Measurements from ENCODE around the gene PEX11A.
A peak's percentile ranks its signal among the peaks of the same experiment; 100 is the strongest.

The PEX11A gene

DNA sequence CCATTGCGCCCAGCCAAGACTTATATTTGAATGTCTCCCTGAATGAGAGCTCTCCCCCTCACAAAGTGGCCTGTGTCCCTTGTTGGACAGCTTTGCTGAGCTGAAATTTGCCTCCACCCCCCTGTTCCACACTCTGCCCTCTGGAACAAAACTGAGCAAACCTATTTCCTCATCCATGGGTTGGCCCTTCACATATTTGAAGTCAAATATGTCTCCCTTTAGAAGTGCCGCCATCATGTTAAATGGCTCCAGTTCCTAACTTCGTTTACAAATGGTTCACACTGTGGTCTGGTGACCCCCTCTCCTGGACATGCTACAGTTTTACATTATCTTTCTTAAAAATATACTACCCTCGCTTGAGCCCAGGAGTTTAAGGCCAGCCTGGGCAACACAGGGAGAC, 16.0 kb downstream of the PEX11A start:
- DNase-seq = no peak

DNA sequence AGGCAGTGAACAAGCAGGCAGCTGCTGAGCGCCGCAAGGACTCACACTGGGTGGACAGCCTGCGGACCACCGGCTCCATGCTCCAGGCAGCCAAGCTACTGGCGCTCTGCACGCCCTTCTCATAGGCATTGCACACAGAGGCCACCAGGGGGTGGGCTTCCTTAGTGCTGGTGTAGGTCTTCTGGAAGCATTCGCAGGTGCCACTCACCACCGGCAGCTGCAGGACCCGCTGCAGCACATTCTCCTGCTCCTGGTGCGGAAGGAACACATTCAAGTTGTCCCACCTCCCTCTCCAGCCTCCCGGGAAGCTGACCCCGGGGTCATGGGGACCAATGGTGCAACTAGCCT, 17.4 kb downstream of the PEX11A start:
- DNase-seq = peak; percentile 1

GRCh38 chr15:89672221-89673164, 18.1 kb downstream of the PEX11A start:
- DNase-seq = no peak

DNA sequence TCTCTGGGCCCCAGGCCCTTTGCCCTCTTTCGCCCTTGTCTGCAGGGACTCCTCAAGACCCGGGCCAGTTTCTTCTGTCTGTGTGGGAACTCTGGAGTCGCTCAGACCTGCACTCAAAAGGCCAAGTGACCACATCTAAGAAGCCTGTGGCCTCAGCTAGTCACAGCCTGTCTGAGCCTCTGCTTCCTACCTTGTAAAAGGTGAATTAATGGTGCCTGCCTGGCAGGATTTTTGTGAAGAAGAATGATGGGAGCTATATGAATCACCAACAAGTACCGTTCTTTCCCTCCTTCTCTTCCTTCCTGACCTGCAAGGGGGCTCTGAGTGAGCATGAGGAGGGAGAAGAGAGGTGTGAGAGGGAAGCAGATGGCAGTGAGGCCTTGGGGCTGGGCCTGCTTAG, 18.9 kb downstream of the PEX11A start:
- DNase-seq = no peak

DNA sequence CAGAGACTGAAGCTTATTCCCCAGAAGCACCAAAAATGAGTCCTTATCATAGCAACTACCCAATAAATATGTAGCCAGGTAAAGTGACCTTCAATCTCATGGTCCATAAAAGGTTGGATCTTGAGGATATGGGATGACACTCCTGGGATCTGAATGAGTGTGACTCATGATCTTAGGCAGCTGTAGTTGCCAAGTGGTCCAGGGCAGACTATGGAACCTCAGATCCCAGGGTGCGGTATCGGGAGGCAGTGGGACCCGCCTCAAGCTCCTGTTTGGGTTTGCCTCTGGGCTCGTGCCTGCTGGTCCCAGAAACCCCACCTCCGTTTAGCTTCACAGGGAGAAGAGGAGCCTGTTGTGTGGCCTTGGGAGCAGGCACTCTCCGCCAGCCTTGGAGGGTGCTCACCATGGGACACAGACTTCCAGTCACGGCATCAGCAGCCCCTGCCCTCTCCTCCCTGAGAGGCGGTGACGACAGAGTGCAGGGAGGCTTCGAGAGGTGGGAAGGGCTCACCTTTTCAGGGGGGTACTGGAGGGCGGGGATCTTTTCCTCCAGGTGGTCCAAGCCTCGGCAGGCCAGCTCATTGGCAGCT, 19.5 kb downstream of the PEX11A start:
- DNase-seq = no peak

DNA sequence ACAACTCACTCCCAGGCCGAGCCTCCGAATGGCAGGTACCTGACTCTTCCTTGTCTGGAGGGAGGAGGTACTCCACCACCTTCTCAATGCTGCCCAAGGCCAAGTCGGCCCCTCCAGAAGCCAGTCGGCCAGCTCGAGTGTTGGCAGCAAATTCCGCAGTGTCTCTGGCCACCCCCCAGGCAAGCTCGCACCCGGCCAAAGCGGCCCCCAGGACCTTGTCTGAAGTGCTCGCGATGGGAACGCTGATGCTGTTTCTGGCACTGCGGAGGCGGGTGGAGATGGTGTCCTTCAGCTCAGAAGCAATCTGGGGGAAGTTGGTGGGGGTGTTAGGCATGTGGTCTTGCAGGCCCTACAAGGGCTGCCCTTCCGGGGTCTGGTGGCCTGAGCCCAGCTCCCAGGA, 20.6 kb downstream of the PEX11A start:
- DNase-seq = no peak

DNA sequence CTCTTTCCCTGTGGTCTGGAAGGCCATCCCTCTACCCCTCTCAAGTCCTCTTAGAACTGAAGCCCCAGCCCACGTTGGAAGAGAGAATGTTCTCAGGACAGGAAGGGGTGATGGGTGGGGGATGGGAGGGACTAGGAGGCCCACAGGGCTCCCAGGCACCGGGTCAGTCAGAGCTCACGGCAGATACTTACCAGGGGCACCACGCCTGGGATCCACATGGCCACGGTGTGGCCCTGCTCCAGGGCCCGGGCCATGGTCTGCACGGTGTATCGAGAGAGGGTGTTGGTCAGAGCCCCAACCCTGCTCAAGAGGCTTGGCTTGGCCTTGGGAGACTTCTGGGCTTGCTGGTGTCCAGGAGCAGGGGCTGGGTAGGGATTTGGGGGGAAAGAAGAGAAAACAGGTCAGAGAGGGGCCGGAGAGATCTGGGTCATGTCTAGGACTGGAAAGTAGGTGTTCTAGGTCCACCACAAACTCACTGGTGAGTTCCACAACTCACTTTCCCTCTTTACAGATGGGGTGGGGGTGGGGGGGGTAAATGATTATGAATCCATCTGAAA, 21.2 kb downstream of the PEX11A start:
- DNase-seq = no peak

- no peak for DNase-seq
These were observed 22.4 kb downstream of the PEX11A start for GRCh38 chr15:89668171-89668570.

GRCh38 chr15:89667706-89667960, 22.9 kb downstream of the PEX11A start:
- DNase-seq = no peak

GRCh38 chr15:89666858-89667705, 23.5 kb downstream of the PEX11A start:
- no peak for DNase-seq

GRCh38 chr15:89666184-89666857, 24.2 kb downstream of the PEX11A start:
- DNase-seq = no peak

GRCh38 chr15:89665449-89666181, 24.9 kb downstream of the PEX11A start:
- DNase-seq = no peak

DNA sequence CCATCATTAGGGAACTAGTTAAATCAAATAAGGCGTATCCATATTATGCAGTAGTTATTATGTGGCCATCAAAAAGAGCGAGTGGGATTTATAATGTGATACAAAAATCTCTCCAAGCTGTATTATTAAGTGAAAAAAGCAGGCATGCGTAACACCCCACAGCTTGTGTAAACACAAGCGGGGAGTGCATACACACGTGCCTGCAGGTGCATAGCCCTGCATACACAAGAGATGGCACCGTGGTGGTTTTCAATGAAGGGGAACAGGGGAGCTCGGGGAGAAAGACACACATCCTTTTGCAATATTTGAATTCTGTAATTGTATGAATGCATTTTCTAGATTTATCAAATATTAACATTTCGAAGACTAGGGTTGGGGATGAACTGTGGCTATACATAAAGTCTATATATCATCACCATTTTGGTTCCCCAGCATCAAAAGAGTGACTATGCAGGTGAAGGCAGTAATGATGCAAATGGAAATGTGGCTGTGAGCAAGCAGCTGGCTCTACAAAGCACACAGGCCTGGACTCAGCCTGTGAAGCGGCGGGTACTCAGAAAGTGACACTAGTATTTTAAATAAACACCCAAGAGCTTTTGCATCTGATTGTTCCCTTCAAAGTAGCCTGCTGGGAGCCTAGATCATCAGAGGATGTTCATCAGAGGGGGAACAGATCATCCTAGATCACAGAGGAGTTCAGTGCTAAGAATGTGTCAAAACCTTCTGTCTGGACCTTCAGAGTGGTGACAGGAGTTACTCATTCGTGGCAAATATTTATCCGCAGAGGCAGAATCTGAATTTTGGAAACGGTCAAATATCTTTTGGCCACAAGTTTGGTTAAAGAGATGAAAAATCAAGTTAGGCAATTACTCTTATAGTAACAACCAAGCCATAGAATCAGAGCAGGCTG, 25.9 kb downstream of the PEX11A start:
- DNase-seq = no peak

GRCh38 chr15:89662893-89663626, 27.5 kb downstream of the PEX11A start:
- DNase-seq = no peak

DNA sequence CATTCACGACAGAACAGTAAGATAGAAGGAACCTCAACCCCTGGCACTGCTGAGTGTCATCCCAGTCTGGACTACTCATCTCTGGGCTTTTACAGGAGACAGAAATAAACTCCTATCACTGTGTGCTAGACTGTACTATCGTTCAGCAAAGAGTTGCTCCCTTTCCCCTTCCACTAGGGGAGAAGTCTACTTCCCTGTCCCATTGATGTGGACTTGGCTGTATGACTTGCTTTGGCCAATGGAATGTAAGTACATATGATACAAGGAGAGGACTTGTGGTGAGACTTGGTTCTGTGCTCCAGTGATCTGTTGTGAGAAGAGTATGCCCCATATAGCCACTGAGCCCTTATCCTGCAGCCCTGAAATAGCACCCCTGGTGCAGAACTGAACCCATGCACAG, 30.0 kb downstream of the PEX11A start:
- DNase-seq = no peak

DNA sequence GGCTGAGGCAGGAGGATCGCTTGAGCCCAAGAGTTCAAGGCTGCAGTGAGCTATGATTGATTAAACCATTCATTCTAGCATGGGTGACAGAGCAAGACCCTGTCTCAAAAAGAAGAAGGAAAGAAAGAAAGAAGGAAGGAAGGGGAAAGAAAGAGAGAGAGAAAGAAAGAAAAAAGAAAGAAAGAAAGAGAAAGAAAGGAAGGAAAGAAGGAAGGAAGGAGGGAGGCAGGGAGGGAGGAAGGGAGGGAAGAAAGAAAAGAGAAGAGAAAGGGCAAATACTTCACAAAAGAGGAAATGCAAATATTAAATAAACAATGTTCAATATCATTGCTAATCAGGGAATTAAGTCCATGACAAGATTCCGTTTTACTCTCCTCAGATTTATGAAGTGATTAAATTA, 31.3 kb downstream of the PEX11A start:
- no peak for DNase-seq

- no peak for DNase-seq
These were observed 32.8 kb downstream of the PEX11A start for GRCh38 chr15:89657686-89658200.

GRCh38 chr15:89656116-89656815, 34.3 kb downstream of the PEX11A start:
- no peak for DNase-seq
